ENCODE data around the gene ARL1. TPM values are rescaled to one million over a fixed set of nuclear protein-coding genes. Genes with fewer than 3 reads are reported as not detected.

The ARL1 gene
- total RNA-seq, 1 donor from 2014 or later, result 73.5 TPM

- H3K27me3 ChIP-seq (ENCODE audit: control insufficient read depth, insufficient read depth, low read length), result no peaks in the 10 kb centered on the region
- H3K36me3 ChIP-seq (ENCODE audit: control insufficient read depth, insufficient read depth, low read length), result peaks cover 3% of the 10 kb centered on the region
- no peak for TF ChIP-seq CTCF (IDR thresholded peaks at IDR 0.05; ENCODE audit: insufficient read depth, low read length, severe bottlenecking)
- DNase-seq (ENCODE audit: low read depth) (no peak), FAIRE-seq (no peak)
- no peak overlapping the region for H3K4me3 ChIP-seq (ENCODE audit: low read depth, low read length)
Observed at GRCh38 chr12:101379149-101379548, 28.4 kb downstream of the ARL1 start.

GRCh38 chr12:101375573-101375972 is 32.0 kb downstream of the ARL1 start:
- FAIRE-seq (no peak), DNase-seq (ENCODE audit: low read depth) (no peak)
- TF ChIP-seq CTCF (IDR thresholded peaks at IDR 0.05; ENCODE audit: insufficient read depth, low read length, severe bottlenecking), result no peak
- no peak overlapping the region for H3K4me3 ChIP-seq (ENCODE audit: low read depth, low read length)
- peaks cover 5% of the 10 kb centered on the region for H3K36me3 ChIP-seq (ENCODE audit: control insufficient read depth, insufficient read depth, low read length)
- H3K27me3 ChIP-seq (ENCODE audit: control insufficient read depth, insufficient read depth, low read length), result no peaks in the 10 kb centered on the region

DNA sequence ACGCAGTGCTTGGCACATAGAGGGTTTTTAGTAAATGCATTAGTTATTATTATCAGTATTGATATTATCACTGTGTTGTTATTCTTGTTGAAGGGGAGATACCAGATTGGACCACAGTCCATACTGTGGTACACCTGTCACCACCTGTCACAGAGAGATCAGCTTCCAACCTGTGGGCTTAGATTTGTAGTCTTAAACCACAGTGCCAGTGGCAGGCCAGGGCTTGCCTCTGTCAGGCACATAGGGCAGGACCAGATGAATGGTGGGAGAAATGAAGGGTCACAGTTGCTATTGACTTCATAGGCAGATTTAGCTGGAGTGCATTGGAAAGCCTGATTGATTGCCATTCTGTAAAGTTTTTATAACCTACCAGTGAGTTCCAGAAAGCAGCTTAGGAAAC is 35.1 kb downstream of the ARL1 start:
- TF ChIP-seq CTCF (IDR thresholded peaks at IDR 0.05; ENCODE audit: insufficient read depth, low read length, severe bottlenecking), result no peak
- H3K36me3 ChIP-seq (ENCODE audit: control insufficient read depth, insufficient read depth, low read length), result peaks cover 11% of the 10 kb centered on the region
- H3K27me3 ChIP-seq (ENCODE audit: control insufficient read depth, insufficient read depth, low read length), result no peaks in the 10 kb centered on the region
- no peak overlapping the region for H3K4me3 ChIP-seq (ENCODE audit: low read depth, low read length)
- DNase-seq (ENCODE audit: low read depth), result no peak
- no peak for FAIRE-seq

GRCh38 chr12:101368016-101368415 is 39.6 kb downstream of the ARL1 start:
- no peak overlapping the region for H3K4me3 ChIP-seq (ENCODE audit: low read depth, low read length)
- FAIRE-seq (no peak), DNase-seq (ENCODE audit: low read depth) (no peak)
- H3K27me3 ChIP-seq (ENCODE audit: control insufficient read depth, insufficient read depth, low read length), result no peaks in the 10 kb centered on the region
- peaks cover 12% of the 10 kb centered on the region for H3K36me3 ChIP-seq (ENCODE audit: control insufficient read depth, insufficient read depth, low read length)
- TF ChIP-seq CTCF (IDR thresholded peaks at IDR 0.05; ENCODE audit: insufficient read depth, low read length, severe bottlenecking), result no peak

- no peak for TF ChIP-seq CTCF (IDR thresholded peaks at IDR 0.05; ENCODE audit: insufficient read depth, low read length, severe bottlenecking)
- Histone ChIP-seq H3K4me3 (ENCODE audit: low read depth, low read length) (no peak overlapping the region), H3K36me3 (ENCODE audit: control insufficient read depth, insufficient read depth, low read length) (peaks cover 3% of the 10 kb centered on the region), H3K27me3 (ENCODE audit: control insufficient read depth, insufficient read depth, low read length) (no peaks in the 10 kb centered on the region)
- DNase-seq (ENCODE audit: low read depth) (no peak), FAIRE-seq (no peak)
Observed at GRCh38 chr12:101361455-101361854, 46.1 kb downstream of the ARL1 start.

GRCh38 chr12:101356794-101357193 is 50.8 kb downstream of the ARL1 start:
- Histone ChIP-seq H3K4me3 (ENCODE audit: low read depth, low read length) (no peak overlapping the region), H3K36me3 (ENCODE audit: control insufficient read depth, insufficient read depth, low read length) (peaks cover 1% of the 10 kb centered on the region), H3K27me3 (ENCODE audit: control insufficient read depth, insufficient read depth, low read length) (no peaks in the 10 kb centered on the region)
- no peak for TF ChIP-seq CTCF (IDR thresholded peaks at IDR 0.05; ENCODE audit: insufficient read depth, low read length, severe bottlenecking)
- FAIRE-seq, result no peak
- DNase-seq (ENCODE audit: low read depth), result no peak
